ENCODE data around the gene KCNMA1.

GRCh38 chr10:77561991-77562390, 75.6 kb downstream of the KCNMA1 start:
- no peak for TF ChIP-seq CTCF (IDR thresholded peaks at IDR 0.05 in 8 of 11, conservative IDR thresholded peaks at IDR 0.05 in 3 of 11)
- TF ChIP-seq POLR2A (IDR thresholded peaks at IDR 0.05), result no peak
